ENCODE results near the gene SUPT20HL1.

DNA sequence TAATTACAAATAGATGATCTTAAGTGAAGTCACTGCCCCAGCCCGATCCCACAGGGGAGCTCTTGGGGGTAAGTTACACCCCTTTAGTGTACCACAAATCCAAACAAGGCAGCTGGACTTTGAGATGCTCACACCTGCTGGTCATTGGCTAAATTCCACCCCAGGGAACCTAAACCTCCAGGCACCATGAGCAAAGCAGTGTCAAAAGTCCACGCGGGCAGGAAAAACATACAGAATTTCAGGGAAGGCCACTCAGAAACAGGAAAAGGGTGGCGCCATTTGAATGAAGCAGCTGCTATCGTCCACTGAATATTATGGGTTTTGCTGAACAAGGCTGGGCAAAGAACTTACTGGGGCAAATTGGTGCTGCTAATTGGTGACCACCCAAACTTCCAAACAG is 30.9 kb downstream of the SUPT20HL1 start:
- TF ChIP-seq, protein P1, sequence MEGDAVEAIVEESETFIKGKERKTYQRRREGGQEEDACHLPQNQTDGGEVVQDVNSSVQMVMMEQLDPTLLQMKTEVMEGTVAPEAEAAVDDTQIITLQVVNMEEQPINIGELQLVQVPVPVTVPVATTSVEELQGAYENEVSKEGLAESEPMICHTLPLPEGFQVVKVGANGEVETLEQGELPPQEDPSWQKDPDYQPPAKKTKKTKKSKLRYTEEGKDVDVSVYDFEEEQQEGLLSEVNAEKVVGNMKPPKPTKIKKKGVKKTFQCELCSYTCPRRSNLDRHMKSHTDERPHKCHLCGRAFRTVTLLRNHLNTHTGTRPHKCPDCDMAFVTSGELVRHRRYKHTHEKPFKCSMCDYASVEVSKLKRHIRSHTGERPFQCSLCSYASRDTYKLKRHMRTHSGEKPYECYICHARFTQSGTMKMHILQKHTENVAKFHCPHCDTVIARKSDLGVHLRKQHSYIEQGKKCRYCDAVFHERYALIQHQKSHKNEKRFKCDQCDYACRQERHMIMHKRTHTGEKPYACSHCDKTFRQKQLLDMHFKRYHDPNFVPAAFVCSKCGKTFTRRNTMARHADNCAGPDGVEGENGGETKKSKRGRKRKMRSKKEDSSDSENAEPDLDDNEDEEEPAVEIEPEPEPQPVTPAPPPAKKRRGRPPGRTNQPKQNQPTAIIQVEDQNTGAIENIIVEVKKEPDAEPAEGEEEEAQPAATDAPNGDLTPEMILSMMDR (IDR thresholded peaks at IDR 0.05 in 8 of 11, conservative IDR thresholded peaks at IDR 0.05 in 3 of 11): no peak
- no peak for TF ChIP-seq POLR2A (IDR thresholded peaks at IDR 0.05)

All from spleen (tissue), 7 donors.